GM12892 (cell line): Measurements from ENCODE around the gene FTCDNL1.

Experiments
- DNase-seq: peaks from one replicate; pipeline ENCODE4 v3.0.0; 2011; ENCODE audit not compliant: insufficient read length
- FAIRE-seq: peaks from 2 replicates; lab custom pipeline; 2011; peaks lifted over from hg19 to GRCh38; lab: Jason Lieb, UNC
- POLR2A ChIP-seq: IDR thresholded peaks from 2 replicates; pipeline ENCODE4 v1.6.1; 2011; ENCODE audit warnings: low read depth, low read length, control low read depth
- POLR2AphosphoS5 ChIP-seq: IDR thresholded peaks from 2 replicates; pipeline ENCODE4 v1.6.1; 2011; ENCODE audit warnings: low read depth, low read length, control low read depth
- TAF1 ChIP-seq: IDR thresholded peaks from 2 replicates; pipeline ENCODE4 v1.6.1; 2011; ENCODE audit warnings: low read depth, mild to moderate bottlenecking, control low read depth, low read length, borderline replicate concordance

Gene FTCDNL1

DNA sequence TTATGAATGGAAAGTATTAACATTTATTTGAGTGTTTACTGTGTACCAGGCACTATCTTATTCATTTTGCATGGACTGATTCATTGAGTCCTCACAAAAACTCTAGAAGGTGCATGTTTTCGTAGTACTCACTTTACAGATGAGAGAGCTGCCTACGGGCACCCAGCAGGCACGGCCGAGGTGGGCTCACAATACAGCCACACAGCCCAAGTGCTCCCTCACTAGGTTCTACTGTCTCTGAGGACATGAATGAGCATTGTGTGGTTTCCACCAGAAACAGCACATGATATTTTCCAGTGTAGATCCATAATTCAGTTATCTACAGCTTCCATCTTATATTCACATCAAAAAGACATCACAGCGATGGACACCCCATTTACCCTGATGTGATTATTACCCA lies 101.4 kb downstream of the FTCDNL1 start:
- TF ChIP-seq POLR2A (no peak), TAF1 (no peak), POLR2AphosphoS5 (no peak)
- FAIRE-seq (no peak), DNase-seq (no peak)

DNA sequence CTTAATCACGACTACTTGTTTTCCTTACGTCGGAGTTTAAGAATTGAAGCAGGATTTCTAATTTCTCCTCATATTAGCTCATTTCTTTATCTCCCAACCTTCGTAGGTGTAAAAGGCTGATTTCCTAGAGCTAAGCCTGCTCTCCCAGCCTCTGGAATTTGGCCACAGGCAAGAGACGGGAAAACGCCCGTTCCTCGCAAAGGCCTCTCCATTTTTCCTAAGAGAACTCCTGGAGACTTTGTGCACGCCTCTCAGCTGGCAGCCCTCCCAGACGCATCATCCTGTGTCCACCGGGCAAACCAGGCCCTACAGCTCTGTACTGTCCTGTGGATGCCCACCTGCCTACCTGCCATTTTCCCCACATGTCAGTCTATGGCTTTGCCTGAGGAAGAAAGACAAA lies 106.3 kb downstream of the FTCDNL1 start:
- DNase-seq, result no peak
- FAIRE-seq, result no peak
- TF ChIP-seq TAF1 (no peak), POLR2A (no peak), POLR2AphosphoS5 (no peak)

DNA sequence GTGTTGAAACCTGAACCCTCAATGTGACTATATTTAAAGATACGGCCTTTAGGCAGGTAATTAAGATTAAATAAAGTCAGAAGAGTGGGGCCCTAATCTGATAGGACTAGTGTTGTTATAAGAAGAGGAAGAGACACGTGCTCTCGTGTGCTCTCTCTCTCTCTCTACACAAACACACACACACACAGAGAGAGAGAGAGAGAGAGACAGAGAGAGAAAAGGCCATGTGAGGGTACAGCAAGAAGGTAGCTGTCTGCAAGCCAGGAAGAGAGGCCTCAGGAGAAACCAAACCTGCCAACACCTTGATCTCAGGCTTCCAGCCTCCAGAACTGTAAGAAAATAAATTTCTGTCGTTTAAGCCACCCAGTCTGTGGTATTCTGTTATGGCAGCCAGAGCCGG lies 106.7 kb downstream of the FTCDNL1 start:
- FAIRE-seq, result no peak
- TF ChIP-seq POLR2A (no peak), TAF1 (no peak), POLR2AphosphoS5 (no peak)
- no peak for DNase-seq

DNA sequence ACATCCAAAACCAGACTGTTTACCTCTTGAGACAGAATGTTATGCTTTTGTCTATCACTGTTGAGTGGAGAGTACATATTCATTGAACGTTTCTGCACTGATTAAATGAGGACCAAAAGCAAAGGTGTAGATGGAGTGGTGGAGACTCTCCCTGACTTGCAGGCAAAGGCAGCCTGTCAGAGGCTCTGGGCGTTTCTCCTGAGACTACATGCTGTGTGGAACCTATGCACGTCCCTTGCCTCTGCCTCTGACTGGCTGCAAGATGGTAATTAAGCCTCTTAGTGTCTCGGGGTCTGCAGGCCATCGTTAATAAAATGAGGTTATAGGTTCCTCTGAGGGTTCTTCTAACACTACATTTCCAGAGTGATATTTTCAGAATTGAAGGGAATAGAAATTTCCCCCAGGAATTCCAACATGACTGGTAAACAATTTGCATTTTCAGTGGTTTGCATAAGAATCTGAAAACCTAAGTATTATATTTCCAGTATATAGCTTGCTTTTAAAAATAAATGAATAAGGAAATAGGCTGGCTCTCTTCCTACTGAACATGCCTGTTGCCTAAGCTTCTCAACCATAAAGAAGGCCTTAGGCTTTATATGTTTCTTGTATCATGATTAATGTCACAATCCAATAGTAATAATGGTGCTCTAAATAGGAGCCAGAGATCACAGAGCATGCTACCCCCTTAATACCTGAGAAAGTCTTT lies 107.4 kb downstream of the FTCDNL1 start:
- TF ChIP-seq POLR2A, result no peak
- TF ChIP-seq TAF1, result no peak
- TF ChIP-seq POLR2AphosphoS5, result no peak
- FAIRE-seq (no peak), DNase-seq (no peak)

DNA sequence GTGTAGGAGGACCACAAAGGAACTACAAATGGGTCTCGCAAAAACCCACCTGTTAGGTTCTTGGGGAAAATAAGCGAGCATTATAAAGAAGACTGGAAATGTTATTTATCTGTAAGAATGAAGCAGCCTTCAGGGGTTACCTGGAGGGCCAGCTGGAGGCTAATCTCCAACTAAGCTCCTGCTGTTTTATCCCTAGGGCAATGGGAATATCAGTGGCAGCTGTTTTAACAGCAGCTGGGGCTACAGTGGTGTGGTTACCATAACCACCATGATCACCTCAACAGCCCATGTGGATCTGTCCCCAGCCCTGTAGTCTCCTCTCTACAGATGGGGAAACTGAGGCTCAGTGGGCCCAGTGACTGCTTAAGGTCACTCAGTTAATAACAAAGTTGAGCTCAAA lies 108.1 kb downstream of the FTCDNL1 start:
- TF ChIP-seq POLR2AphosphoS5 (no peak), POLR2A (no peak), TAF1 (no peak)
- FAIRE-seq, result no peak
- DNase-seq, result no peak

DNA sequence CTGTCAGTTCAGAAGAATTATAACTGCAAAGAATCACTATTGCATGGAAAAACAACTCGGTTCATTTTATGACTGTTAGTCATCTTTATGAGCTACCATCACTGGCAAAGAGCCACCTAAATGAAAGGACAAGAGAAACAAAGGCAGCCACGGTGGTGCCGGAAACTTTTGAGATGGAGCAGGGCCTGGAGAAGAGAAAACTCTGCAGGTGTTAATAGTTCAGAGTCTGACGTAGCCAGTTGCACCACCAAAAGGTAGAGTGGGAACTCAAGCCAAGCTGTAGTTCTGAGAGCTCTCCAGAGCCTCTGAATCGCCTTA lies 110.9 kb downstream of the FTCDNL1 start:
- TF ChIP-seq TAF1 (no peak), POLR2A (no peak), POLR2AphosphoS5 (no peak)
- FAIRE-seq (no peak), DNase-seq (no peak)

DNA sequence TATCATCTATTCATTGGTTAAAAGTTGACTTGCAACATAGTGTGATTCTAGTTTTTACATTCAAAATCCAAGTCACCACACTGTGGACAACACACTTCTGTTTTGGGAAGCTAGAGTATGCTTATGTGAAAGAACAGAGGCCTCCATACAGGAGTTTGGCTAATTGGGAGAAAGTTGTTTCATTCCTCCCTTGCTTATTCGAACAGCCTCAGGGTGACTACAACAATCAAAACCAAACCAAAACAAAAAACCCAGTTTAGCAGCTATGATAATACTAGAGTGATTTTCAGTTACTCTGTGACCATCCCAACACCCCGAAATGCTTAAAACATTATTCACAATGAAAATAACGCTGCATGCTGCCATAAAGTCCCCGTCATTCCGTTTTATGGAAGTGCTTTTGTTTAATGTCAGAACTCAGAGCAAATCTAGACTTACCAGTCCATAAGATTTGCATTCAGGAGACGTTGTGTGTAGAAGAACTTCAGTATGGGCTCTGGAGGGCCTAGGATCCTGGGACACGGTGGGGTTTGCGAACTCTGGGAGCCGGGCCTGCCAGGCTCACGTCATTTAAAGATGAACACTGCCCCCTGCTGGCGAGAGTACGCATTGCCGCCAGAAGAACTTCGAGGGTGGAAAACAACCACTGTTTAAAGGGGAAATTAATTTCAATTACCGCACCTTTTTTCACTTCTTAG lies 111.4 kb downstream of the FTCDNL1 start:
- FAIRE-seq (no peak), DNase-seq (no peak)
- TF ChIP-seq TAF1 (no peak), POLR2A (no peak), POLR2AphosphoS5 (no peak)

DNA sequence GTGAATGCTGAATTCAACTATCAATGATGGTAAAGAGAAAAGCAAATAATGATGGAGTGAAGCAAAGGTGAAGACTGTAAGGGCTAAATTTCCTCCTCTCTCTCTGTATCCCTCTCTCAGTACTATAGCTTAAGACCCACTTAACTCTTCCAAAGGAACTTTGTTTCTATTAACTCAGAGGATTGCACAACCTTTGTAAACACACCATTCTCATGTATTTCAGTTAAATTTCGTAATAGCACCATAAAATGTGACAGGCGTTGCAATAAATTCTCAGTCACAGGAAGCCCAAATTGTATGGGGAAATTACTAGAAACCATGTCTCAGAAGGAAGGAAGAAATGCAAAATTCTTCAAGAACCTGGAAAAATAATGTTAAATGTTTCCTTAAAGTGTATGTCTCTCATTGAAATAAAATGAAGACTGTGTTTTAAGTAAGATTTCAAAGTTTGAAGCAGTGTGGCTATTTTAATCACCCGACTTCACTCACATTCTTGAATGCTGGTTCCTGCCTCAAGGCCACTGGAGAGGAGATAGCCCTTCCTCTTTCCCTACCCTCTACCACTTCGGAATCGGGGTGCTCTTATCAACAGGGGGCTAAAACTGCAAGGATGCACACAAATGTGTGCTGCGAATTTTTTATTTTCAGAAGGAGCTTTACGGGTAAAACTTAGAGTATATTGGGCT lies 112.1 kb downstream of the FTCDNL1 start:
- DNase-seq (no peak), FAIRE-seq (no peak)
- TF ChIP-seq POLR2AphosphoS5 (no peak), POLR2A (no peak), TAF1 (no peak)

DNA sequence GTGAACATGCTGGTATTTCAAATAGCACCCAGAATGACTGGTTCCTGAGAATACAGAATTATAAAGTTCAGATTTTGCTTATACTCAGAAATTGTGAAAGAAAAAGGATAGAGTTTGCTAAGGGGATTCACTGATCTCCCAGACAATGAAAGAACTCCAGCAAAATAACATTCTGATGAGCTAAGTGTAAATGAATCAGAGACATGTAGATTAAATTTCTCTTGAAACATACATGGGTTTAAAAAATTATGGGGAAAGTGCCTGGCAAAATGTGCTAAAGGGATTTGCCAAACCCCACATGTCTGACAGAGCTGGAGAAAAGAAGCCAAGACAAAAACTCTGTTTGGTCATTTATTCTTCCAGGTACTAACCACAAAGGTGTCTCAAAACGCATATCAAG lies 116.3 kb downstream of the FTCDNL1 start:
- TF ChIP-seq POLR2A (no peak), POLR2AphosphoS5 (no peak), TAF1 (no peak)
- DNase-seq (no peak), FAIRE-seq (no peak)

DNA sequence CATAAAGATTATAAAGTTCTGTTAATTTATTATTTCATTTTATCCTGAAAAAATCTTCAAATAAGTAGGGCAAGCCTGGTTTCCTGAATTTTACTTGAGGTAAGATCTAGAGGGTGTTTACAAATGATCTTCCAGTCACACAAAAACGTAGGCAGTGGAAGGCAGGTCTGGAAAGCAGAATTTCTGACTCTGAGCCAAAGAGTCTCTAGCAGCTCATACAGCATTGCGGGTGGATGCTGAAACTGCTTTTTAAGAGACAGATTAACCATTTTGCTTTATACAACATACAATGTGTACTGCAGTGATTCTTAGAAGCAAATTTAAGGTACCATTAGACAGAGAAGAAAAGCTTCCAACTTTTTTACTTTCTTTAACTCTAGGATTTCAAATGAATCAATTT lies 117.0 kb downstream of the FTCDNL1 start:
- FAIRE-seq (no peak), DNase-seq (no peak)
- TF ChIP-seq POLR2A (no peak), POLR2AphosphoS5 (no peak), TAF1 (no peak)

DNA sequence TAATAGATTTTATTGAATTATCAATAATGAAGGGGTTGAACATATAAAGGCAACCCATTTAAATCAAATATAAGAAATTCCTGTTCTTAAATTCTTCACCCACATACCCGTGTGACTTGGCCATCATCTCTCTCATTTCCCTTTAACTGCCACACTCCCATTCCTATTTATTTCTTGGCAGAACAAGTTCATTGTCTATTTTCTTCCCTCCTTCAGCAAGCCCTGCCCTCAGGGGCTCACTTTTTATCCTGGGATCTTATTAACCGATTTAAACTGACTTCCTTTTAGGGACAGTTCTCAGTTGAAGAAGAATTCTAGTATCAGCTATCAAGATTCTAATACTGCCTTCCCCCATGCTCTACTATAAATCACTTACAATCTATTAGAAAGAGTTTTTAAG lies 123.2 kb downstream of the FTCDNL1 start:
- DNase-seq (no peak), FAIRE-seq (no peak)
- no peak for TF ChIP-seq POLR2A
- TF ChIP-seq POLR2AphosphoS5, result no peak
- no peak for TF ChIP-seq TAF1

DNA sequence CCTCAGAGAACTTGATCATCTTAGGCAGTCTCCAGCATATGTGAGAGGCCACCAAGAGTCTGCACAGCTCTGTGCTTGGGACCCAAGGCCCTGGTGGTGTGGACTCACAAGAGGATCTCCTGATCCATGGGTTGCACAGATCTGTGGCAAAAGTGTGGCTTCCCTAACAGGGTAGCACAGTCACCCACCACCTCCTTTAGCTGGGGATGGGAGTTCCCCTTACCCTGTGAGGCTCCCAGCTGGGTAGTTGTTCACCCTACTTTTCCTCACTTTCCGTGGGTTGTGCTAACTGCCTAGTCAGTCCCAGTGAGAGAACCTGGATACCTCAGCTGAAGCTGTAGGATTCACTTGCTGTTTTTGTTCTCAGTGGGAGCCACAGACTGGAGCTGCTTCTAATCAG lies 123.7 kb downstream of the FTCDNL1 start:
- FAIRE-seq (no peak), DNase-seq (no peak)
- TF ChIP-seq POLR2AphosphoS5 (no peak), TAF1 (no peak), POLR2A (no peak)
